Neural cell (in vitro differentiated cells): Measurements from ENCODE around the gene PICALM.

Experiments
- RAD21 ChIP-seq: fragments of 450-650 bp; conservative IDR thresholded peaks from 2 replicates; pipeline ENCODE4 v1.6.1; 2014; ENCODE audit warnings: antibody characterized with exemption, mild to moderate bottlenecking, moderate library complexity
- TF ChIP-seq, protein P1 (sequence below): fragments of 450-650 bp; IDR thresholded peaks from 2 replicates; pipeline ENCODE4 v1.5.1; 2014; ENCODE audit warnings: antibody characterized with exemption, mild to moderate bottlenecking, moderate library complexity; ENCODE audit not compliant: poor library complexity, severe bottlenecking

- no peak for TF ChIP-seq RAD21
- TF ChIP-seq, protein P1, sequence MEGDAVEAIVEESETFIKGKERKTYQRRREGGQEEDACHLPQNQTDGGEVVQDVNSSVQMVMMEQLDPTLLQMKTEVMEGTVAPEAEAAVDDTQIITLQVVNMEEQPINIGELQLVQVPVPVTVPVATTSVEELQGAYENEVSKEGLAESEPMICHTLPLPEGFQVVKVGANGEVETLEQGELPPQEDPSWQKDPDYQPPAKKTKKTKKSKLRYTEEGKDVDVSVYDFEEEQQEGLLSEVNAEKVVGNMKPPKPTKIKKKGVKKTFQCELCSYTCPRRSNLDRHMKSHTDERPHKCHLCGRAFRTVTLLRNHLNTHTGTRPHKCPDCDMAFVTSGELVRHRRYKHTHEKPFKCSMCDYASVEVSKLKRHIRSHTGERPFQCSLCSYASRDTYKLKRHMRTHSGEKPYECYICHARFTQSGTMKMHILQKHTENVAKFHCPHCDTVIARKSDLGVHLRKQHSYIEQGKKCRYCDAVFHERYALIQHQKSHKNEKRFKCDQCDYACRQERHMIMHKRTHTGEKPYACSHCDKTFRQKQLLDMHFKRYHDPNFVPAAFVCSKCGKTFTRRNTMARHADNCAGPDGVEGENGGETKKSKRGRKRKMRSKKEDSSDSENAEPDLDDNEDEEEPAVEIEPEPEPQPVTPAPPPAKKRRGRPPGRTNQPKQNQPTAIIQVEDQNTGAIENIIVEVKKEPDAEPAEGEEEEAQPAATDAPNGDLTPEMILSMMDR: no peak
These were observed 1.1 kb downstream of the PICALM start for GRCh38 chr11:86067851-86068137.
